ENCODE measurements around the gene ACHE.
"Not testable (repeated sequence)": the region's sequence is repeated elsewhere in the genome, so short reads cannot be mapped to it uniquely, and the experiment has no call there.

ACHE gene

GRCh38 chr7:100895701-100895955 lies at the start of gene ACHE:
ACHE (minus strand) TSS chr7:100895888; CDS start chr7:100894232, 1,656 bp downstream.
- no peaks in the 10 kb centered on the region for H3K9me3 Mint-ChIP-seq
- H3K27ac Mint-ChIP-seq: peak within 1 kb of the TSS in 1 of 2 donors; percentile 29
- peak within 1 kb of the TSS; percentile 74 to 77 for H3K4me3 Mint-ChIP-seq
- DNase-seq (no peak), ATAC-seq (peak; percentile 47)
- peaks cover 78% of the 10 kb centered on the region for H3K27me3 Mint-ChIP-seq
- H3K4me1 Mint-ChIP-seq: peaks cover 31% of the 10 kb centered on the region

- no peaks in the 10 kb centered on the region for H3K4me1 Mint-ChIP-seq
- H3K9me3 Mint-ChIP-seq: peaks cover 0 to 7% of the 10 kb centered on the region in 2 donors
- ATAC-seq (no peak), DNase-seq (no peak)
- peaks cover 31% of the 10 kb centered on the region for H3K27me3 Mint-ChIP-seq
- no peak overlapping the region for H3K27ac Mint-ChIP-seq
- H3K4me3 Mint-ChIP-seq: no peak overlapping the region
Measured at GRCh38 chr7:100944138-100944537, 48.5 kb upstream of the ACHE start.

- H3K27ac Mint-ChIP-seq: no peak overlapping the region
- H3K4me1 Mint-ChIP-seq: no peaks in the 10 kb centered on the region
- no peak for ATAC-seq
- H3K9me3 Mint-ChIP-seq: peaks cover 0 to 12% of the 10 kb centered on the region in 2 donors
- DNase-seq: no peak
- H3K27me3 Mint-ChIP-seq: peaks cover 31% of the 10 kb centered on the region
- H3K4me3 Mint-ChIP-seq: no peak overlapping the region
Measured at GRCh38 chr7:100943693-100944092, 48.0 kb upstream of the ACHE start.

- Mint-ChIP-seq H3K9me3 (peaks cover 0 to 12% of the 10 kb centered on the region in 2 donors), H3K4me3 (no peak overlapping the region), H3K4me1 (no peaks in the 10 kb centered on the region), H3K27me3 (peaks cover 31% of the 10 kb centered on the region), H3K27ac (no peak overlapping the region)
- DNase-seq: no peak
- ATAC-seq: no peak
Measured at GRCh38 chr7:100942045-100942774, 46.5 kb upstream of the ACHE start.

- peaks cover 7 to 14% of the 10 kb centered on the region in 2 donors for H3K9me3 Mint-ChIP-seq
- not testable (repeated sequence) for H3K27me3 Mint-ChIP-seq, H3K4me1 Mint-ChIP-seq, ATAC-seq, H3K4me3 Mint-ChIP-seq, H3K27ac Mint-ChIP-seq, DNase-seq
Measured at GRCh38 chr7:100936167-100936566, 40.5 kb upstream of the ACHE start.

- peaks cover 7 to 14% of the 10 kb centered on the region in 2 donors for H3K9me3 Mint-ChIP-seq
- not testable (repeated sequence) for H3K27me3 Mint-ChIP-seq, ATAC-seq, H3K27ac Mint-ChIP-seq, H3K4me1 Mint-ChIP-seq, DNase-seq, H3K4me3 Mint-ChIP-seq
Measured at GRCh38 chr7:100935381-100935780, 39.7 kb upstream of the ACHE start.

GRCh38 chr7:100933734-100934133 lies 38.0 kb upstream of the ACHE start:
- Mint-ChIP-seq H3K4me3 (no peak overlapping the region), H3K4me1 (no peaks in the 10 kb centered on the region), H3K27ac (no peak overlapping the region), H3K9me3 (peaks cover 7% of the 10 kb centered on the region in 2 donors), H3K27me3 (peaks cover 7% of the 10 kb centered on the region)
- ATAC-seq (no peak), DNase-seq (no peak)

- Mint-ChIP-seq H3K4me3 (no peak overlapping the region), H3K27me3 (peaks cover 7% of the 10 kb centered on the region), H3K27ac (no peak overlapping the region), H3K4me1 (no peaks in the 10 kb centered on the region), H3K9me3 (peaks cover 7% of the 10 kb centered on the region in 2 donors)
- ATAC-seq (no peak), DNase-seq (no peak)
Measured at GRCh38 chr7:100929808-100930174, 34.1 kb upstream of the ACHE start.

GRCh38 chr7:100923616-100924015 lies 27.9 kb upstream of the ACHE start:
- DNase-seq, H3K9me3 Mint-ChIP-seq, H3K4me1 Mint-ChIP-seq, H3K4me3 Mint-ChIP-seq, ATAC-seq: not testable (repeated sequence)
- Mint-ChIP-seq H3K27me3 (peaks cover 18% of the 10 kb centered on the region), H3K27ac (peak overlapping the region in 1 of 2 donors; percentile 10)

GRCh38 chr7:100921039-100921438 lies 25.4 kb upstream of the ACHE start:
- no peak overlapping the region for H3K27ac Mint-ChIP-seq
- H3K4me3 Mint-ChIP-seq: no peak overlapping the region
- DNase-seq (no peak), ATAC-seq (no peak)
- H3K9me3 Mint-ChIP-seq: no peaks in the 10 kb centered on the region
- no peaks in the 10 kb centered on the region for H3K4me1 Mint-ChIP-seq
- H3K27me3 Mint-ChIP-seq: peaks cover 18% of the 10 kb centered on the region

GRCh38 chr7:100919779-100920437 lies 24.2 kb upstream of the ACHE start:
- not testable (repeated sequence) for DNase-seq, ATAC-seq, H3K27ac Mint-ChIP-seq, H3K9me3 Mint-ChIP-seq, H3K4me1 Mint-ChIP-seq, H3K4me3 Mint-ChIP-seq
- peaks cover 18% of the 10 kb centered on the region for H3K27me3 Mint-ChIP-seq

GRCh38 chr7:100919335-100919734 lies 23.6 kb upstream of the ACHE start:
- not testable (repeated sequence) for H3K9me3 Mint-ChIP-seq, H3K4me3 Mint-ChIP-seq, ATAC-seq, DNase-seq, H3K4me1 Mint-ChIP-seq, H3K27ac Mint-ChIP-seq
- H3K27me3 Mint-ChIP-seq: peaks cover 18% of the 10 kb centered on the region

GRCh38 chr7:100914879-100915447 lies 19.3 kb upstream of the ACHE start:
- Mint-ChIP-seq H3K4me1 (no peaks in the 10 kb centered on the region), H3K27ac (no peak overlapping the region), H3K27me3 (peaks cover 21% of the 10 kb centered on the region), H3K9me3 (no peaks in the 10 kb centered on the region), H3K4me3 (no peak overlapping the region)
- peak; percentile 60 for ATAC-seq
- no peak for DNase-seq

- H3K27ac Mint-ChIP-seq: no peak overlapping the region
- no peak overlapping the region for H3K4me3 Mint-ChIP-seq
- DNase-seq (no peak), ATAC-seq (no peak)
- no peaks in the 10 kb centered on the region for H3K4me1 Mint-ChIP-seq
- H3K27me3 Mint-ChIP-seq: peaks cover 21% of the 10 kb centered on the region
- H3K9me3 Mint-ChIP-seq: no peaks in the 10 kb centered on the region
Measured at GRCh38 chr7:100914208-100914878, 18.7 kb upstream of the ACHE start.

GRCh38 chr7:100911484-100911883 lies 15.8 kb upstream of the ACHE start:
- DNase-seq (no peak), ATAC-seq (no peak)
- H3K4me1 Mint-ChIP-seq: no peaks in the 10 kb centered on the region
- H3K9me3 Mint-ChIP-seq: no peaks in the 10 kb centered on the region
- peak overlapping the region in 1 of 2 donors; percentile 27 for H3K27ac Mint-ChIP-seq
- H3K27me3 Mint-ChIP-seq: peaks cover 21% of the 10 kb centered on the region
- H3K4me3 Mint-ChIP-seq: no peak overlapping the region

- not testable (repeated sequence) for H3K9me3 Mint-ChIP-seq, DNase-seq, H3K4me1 Mint-ChIP-seq, H3K4me3 Mint-ChIP-seq, H3K27ac Mint-ChIP-seq, ATAC-seq
- peaks cover 21% of the 10 kb centered on the region for H3K27me3 Mint-ChIP-seq
Measured at GRCh38 chr7:100910443-100910842, 14.8 kb upstream of the ACHE start.
